ENCODE measurements around the gene VAV2.
A peak's percentile ranks its signal among the peaks of the same experiment; 100 is the strongest.
"Not testable (repeated sequence)": the region's sequence is repeated elsewhere in the genome, so short reads cannot be mapped to it uniquely, and the experiment has no call there.

VAV2 gene

DNA sequence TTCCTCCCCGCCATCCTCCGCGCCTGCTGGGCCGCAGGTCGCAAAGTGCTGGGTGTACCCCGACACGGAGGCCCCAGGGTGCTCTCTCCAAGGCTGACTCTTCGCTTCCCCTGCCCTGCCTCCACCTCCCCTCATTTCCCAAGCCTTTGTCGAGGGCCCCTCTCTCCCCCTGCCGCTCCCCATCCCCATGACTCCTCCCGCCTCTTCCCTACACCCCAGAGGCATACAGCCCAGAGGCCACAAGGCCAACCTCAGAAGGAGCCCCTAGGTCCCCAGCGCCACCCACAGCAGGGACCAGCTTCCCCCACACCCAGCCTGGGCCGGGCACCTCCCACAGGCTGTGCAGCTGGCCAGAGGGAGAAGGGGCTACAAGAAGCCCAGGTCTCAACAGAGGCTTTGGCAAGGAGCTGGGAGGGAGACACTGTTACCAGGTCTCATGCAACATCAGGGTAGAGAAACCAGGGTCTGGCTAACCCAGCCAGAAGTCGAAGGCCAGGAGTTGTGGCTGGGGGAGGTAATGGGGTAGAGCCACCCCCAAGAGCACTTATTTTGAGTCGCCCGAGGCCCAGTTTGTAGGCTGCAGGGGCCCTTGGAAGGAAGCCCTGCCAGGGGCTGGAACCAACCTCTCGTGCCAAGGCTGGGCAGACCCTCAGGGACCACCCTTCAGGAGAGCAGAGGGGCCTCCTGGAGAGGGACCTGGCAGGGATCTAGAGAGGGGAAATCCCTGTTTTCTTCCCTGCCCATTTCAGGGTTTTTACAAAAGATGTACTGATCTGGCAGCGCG is 229.4 kb downstream of the VAV2 start:
- DNase-seq, result no peak

DNA sequence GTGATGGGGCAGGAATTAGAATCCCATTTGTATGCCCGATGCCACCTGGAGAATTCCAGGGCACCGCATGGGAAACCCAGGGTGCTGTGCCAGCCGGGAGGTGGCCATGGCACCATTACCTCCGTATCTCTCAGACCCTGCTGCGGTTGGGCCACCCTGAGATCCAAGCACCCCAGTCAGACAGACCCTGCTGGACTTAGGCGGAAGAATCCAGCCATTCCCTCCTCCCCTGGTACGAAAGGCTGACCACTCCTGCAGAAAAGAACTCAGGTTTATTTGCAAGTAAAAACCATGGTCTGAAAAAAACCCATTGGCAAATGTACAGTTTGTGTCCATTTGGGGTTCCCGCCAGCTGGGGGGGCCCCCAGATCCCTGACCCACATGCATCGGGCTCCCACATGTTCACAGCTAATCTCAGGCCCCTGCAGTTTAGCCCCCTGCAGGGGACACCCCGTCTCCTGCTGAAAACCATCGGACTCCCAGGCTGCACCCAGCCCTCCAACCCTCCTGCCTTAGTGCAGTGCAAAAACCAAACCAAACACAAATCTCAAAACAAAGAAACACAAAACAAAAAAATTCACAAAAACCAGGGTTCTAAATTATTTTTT is 230.4 kb downstream of the VAV2 start:
- no peak for DNase-seq

DNA sequence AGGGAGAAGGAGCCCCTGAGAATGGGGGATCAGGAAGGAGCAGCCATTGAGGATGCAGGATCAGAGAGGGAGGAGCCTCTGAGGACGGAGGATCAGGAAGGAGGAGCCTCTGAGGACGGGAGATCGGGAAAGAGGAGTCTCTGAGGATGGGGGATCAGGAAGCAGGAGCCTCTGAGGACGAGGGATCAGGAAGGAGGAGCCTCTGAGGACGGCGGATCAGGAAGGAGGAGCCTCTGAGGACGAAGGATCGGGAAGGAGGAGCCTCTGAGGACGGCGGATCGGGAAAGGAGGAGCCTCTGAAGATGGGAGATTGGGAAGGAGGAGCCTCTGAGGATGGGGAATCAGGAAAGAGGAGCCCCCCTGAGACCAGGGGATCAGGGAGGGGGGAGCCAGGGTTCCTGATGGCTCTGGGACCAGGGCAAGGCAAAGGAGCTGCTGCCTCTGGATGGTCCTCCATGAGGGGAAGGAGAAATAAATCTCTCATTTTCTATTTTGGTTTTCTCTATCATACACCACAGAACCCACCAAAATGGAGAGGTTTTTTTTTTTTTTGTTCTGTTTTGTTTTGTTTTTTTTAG is 231.3 kb downstream of the VAV2 start:
- DNase-seq, result no peak

DNA sequence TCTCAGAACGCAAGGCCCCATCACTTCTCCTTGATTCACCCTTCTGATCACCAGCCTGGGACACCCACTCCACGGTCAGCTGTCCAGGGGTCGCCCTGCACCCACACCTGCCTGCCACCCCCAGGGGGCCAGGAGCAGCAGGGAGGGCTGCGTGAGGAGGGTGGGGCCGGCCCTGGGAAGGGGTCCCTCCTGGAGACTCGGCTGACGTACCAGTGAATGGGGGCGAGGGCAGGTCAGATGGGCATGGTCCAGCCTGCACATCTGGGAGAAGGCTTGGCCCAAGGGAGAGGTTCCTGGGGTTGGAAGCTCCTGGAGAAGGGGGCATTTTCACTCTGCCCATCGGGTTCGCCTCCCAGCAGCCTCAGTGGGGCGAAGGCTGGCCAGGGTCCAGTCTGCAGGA is 232.2 kb downstream of the VAV2 start:
- DNase-seq, result no peak

DNA sequence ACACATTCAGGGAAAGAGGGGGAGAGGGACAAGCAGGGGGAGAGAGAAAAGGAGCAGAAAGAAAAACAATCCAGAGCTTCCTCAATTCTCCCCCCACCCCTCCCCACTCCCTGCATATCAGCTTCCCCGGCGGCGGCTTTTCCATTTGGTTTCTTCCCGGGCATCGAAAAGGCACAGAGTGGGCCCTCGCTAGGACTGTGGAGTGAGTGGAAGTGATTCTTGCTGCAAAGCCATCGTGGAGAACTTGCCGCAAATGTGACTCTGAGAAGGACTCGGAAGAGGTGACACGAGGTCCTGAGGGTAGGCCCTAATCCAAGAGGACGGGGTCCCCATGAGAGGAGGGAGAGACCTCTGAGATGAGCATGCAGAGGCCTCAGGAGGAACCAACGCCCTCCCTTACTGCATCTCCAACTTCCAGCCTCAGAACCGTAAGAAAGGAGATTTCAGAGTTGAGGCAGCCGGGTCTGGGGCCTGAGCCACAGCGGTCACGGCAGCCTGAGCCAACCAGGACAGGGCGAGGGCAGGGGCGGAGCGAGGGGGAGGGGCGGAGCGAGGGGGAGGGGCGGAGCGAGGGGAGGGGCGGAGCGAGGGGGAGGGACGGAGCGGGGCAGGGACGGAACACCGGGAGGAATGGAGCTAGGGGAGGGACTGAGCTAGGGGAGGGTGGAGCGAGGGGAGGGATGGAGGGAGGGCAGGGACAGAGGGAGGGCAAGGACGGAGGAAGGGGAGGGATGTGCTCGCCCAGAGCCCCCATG is 232.8 kb downstream of the VAV2 start:
- DNase-seq, result no peak

DNA sequence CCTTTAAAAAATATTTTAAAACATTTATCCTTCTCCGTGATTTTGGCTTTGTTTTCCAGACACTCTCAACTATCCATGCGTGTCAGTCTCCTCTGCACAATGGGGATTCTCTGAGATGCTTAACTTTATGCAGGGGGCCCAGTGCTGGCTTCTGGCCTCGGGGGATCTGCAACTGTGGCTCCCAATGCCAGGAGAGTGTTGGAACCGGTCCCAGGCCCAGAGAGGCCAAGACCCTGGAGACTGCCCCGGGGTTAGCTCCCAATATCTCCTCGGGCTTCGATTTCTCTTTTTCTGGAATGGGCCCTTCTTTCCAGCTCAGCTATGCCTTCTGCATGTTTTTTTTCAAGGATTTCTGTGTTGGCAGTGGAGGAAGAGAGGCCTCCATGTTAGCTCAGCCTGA is 233.9 kb downstream of the VAV2 start:
- DNase-seq, result no peak

DNA sequence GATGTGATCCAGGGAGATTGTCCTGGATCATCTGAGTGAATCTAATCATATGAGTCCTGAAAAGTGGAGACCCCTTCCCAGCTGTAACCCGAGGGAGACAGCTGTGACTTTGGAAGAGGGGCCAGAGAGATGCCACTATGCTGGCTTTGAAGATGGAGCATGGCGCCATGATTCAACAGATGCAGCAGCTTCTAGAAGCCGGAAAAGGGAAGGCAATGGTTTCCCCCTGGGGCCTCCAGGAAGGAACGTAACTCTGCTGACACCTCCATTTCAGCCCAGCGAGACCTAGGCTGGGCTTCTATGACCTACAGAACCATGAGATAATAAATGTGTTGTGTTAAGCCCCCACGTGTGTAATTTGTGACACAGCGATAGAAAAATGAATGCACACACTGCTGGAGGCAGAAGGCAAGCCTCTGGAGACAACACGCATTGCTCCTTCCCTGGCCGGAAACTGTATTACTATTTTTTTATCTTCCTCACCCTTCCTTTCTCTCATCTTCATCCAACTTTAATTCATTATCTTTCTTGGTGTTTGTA is 237.4 kb downstream of the VAV2 start:
- no peak for DNase-seq

DNA sequence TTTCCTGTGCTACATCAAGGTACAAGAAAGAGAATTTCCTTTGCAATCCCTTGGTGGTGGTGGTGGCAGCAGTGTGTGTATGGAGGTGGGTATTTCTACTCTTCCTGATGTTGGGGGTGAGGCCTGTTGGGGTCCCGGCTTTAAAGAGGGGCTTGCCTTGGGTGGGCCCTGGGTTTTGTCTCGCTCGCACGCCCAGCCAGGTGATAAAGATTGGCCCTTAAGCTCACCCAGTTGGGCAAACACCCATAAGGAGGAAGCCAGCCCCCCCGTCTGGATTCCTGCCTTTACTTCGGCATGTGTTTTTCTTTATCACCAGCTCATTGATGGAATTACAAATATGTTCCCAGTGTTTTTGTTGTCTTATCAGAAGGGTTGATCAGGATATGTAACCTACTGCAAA is 237.9 kb downstream of the VAV2 start:
- no peak for DNase-seq

DNA sequence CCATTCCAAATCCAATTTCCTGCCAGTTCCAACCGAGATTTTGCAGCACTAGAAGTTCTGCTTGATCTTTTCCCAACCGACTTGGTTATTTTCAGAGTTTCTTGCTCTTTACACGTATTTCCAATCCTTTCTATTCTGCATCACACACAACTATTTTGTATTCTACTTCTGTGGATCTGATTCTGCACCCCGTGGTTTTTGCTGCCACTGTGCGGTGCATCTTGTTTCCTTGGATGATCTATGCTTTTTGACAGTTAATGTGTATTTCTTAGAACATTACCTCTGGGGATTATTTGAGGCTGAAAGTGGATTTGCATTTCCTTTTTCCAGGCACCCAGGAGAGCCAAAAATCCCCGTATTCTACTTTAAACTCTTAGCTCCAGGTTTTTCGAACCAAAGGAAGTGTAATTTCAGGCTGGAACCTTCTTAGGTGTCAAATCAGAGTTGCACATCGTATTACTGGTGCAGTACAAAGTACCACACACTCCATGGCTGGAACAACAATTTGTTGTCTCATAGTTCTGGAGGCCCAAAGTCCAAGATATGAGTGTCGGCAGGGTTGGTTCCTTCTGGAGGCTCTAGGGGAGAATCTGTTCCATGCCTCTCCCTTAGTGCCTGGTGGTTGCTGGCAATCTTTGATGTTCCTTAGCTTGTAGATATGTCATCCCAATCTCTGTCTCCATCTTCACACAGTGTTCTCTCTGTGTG is 239.2 kb downstream of the VAV2 start:
- no peak for DNase-seq

DNA sequence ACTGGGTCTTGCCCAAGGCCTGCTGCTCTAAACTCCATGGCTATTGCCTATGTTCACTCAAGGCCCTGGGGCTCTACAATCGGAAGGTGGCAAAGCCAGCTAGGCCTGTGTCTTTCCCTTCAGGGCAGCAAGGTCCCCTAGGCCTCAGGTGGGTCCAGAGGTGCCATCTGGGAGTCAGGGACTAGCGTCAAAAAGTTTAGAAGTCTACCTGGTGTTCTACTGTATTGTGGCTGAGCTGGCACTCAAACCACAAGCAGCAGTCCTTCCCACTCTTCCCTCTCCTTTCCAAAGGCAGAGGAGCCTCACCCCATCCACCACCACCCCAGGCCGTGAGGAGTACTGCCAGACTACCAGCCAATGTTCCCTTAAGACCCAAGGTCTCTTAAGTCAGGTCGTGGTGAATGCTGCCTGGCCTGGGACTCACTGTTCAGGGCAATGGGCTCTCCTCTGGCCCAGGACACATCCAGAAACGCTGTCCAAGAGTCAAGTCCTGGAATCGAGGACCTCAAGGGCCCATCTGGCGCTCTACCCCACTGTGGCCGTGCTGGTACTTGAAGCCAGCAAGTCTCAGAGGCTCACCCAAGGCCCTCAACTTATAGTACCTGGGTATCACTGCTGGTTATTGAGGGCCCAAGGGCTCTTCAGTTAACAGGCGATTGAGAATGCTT is 241.0 kb downstream of the VAV2 start:
- no peak for DNase-seq

DNA sequence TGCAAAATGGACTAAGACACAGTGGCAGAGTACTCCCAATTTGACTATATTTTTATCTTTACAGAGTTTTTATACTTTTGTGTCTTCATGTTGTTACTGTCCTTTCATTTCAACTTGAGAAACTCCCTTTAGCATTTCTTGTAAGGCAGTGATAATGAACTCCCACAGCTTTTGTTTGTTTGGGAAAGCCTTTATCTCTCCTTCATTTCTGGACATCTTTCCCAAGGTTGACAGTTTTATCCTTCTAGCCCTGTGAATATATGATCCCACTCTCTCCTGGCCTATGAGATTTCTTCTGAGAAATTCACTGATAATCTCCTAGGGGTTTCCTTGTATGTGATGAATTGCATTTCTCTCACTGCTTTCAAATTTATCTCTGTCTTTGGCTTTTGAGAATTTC is 244.8 kb downstream of the VAV2 start:
- no peak for DNase-seq

DNA sequence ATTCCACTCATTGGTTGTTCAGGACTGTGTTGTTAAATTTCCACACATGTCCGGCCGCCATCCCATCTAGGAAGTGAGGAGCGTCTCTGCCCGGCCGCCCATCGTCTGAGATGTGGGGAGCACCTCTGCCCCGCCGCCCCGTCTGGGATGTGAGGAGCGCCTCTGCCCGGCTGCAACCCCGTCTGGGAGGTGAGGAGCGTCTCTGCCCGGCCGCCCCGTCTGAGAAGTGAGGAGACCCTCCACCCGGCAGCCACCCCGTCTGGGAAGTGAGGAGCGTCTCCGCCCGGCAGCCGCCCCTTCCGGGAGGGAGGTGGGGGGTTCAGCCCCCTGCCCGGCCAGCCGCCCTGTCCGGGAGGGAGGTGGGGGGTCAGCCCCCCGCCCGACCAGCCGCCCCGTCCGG is 247.6 kb downstream of the VAV2 start:
- not testable (repeated sequence) for DNase-seq

DNA sequence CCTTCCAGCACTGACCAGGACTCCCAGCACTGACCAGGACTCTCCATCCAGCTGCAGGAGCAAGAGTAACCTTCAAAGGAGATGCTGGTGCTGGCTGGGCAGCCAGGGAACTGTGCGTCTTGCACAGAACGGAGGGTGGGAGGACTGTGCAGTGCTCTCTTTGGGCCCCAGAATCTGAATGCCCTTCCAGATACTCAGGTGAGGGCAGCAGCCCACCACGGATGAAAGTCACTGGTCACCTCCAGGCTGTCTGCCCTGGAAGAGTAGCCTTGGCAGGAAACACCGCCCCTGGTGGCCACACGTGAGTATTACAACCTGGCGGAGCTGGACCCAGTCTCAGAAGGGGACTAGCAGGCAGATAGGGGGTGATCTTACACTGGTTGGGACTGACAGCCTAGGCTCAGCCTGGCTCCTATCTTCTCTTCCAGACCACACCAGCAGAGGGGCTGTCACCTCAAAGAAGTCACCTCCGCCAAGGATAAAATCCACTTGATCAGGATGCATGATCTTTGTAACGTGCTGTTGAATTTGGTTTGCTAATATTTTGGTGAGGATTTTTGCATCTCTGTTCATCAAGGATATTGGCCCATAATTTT is 249.2 kb downstream of the VAV2 start:
- peak; percentile 83 to 84 for DNase-seq

DNA sequence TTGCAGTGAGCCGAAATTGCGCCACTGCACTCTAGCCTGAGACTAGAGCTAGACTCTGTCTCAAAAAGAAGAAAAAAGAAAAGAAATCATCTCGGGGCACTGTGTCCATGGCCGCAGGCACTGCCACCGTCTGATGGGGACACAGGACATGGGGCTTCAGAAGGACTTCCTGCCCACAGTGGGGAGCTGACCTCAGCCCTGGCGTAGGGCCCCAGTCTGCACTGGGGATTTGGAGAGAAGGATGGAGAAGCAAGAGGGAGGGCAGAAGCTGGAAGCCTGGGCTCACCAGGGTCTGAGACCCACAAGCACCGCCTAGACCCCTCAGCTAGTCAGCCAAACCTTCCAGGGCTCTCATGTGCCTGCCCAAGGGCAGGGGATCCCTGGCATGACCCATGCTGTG is 249.9 kb downstream of the VAV2 start:
- no peak for DNase-seq

DNA sequence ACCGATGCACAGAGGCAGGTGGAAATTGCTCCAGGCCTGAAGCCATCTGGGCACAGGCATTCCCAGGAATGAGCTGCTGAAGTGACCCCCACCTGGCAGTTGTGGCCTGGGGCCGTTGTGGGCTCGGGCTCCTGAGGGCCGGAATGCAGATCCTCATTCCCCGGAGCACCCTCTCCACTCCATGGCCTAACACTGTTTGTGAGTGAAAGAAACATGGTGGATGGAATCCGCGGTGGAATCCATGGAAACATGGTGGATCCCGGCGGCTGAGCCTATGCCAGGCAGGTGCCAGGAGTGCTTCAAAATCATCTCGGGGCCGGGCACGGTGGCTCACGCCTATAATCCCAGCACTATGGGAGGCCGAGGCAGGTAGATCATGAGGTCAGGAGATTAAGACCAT is 250.4 kb downstream of the VAV2 start:
- DNase-seq, result no peak

DNA sequence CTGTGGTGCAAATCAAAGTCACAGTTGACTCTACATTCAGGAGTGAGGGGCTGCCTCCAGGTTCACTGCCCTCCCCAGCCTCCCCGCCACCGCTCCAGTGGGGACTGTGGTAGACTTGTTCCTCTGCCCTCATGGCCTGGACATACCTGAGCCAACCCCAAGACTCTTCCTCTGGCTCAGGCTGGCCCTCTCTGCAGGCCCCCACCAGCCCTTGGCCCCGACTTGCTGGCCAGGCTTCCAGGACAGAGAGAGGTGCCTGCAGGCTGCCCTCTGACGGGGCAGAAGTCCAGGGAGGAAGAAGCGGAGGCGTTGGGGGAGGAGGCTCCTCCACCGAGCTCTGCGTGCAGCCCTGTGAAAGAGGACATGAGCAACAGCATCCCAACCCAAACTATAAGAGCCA is 251.2 kb downstream of the VAV2 start:
- no peak for DNase-seq

DNA sequence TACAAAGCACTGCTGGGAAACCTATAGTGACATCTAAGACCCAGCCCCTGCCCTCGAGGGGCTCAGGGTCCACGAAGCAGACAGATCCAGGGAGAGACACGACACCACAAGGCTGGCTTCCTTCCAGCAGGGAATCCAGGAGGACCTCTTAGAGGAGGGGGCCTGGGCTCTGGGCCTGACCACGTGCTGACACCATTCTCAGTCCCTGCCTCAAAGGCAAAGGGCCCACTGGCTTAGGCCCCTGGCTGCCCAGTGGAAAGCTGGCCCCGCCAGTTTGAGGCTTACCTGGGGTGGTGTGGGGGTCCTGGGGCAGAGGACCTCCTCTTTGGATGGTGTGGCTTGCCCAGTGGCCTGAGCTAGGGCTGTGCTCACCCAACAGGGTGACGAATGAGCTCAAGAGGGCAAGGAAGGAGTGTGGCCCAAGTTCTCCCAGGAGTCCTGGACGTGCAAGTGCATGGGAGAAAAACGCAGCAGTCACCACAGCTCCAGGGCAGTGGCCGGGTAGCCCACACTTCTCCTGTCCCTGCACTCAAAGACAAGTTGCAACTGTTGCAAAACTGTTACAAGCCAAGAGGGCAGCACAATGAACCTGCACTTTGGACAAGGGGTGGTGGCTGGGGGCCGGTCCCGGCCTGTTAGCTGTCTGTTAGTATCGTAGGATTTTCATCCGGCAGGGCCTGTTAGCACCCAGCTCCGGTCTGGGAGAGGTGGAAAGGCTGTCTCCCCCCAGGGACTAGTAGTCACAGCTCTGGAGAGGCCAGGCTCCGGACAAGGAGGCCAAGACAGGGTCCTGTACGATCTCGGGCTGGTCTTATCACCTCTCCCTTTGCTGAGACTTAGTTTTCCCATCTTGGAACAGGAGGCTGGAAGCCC is 252.5 kb downstream of the VAV2 start:
- DNase-seq, result no peak

DNA sequence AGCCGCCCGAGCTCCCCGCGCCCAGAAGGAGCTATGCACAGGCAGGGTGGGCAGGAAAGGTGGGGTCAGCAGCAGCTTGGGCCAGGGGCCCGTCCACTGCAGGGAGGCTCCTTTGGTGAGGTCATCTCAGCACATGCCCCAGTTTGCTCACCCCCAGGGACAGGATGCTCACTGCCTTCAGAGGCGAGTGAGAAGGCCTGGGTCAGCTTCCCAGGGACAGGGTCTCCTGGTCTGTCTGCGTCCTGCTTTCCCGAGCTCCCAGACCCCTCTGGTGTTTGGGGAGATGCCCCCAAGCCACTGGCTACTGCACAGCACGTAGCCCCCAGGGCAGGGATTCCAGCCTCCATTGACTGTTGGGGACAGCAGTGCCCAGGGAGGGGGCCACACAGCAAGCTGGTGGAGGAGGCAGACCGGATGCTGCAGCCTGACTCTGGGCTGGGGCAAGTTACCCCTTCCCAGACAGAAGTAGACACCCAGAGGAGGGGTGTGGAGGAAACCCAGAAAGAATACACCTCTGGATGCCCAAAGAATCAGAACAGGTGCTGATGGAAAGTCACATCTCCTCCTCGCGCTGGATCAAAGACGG is 253.4 kb downstream of the VAV2 start:
- no peak for DNase-seq

DNA sequence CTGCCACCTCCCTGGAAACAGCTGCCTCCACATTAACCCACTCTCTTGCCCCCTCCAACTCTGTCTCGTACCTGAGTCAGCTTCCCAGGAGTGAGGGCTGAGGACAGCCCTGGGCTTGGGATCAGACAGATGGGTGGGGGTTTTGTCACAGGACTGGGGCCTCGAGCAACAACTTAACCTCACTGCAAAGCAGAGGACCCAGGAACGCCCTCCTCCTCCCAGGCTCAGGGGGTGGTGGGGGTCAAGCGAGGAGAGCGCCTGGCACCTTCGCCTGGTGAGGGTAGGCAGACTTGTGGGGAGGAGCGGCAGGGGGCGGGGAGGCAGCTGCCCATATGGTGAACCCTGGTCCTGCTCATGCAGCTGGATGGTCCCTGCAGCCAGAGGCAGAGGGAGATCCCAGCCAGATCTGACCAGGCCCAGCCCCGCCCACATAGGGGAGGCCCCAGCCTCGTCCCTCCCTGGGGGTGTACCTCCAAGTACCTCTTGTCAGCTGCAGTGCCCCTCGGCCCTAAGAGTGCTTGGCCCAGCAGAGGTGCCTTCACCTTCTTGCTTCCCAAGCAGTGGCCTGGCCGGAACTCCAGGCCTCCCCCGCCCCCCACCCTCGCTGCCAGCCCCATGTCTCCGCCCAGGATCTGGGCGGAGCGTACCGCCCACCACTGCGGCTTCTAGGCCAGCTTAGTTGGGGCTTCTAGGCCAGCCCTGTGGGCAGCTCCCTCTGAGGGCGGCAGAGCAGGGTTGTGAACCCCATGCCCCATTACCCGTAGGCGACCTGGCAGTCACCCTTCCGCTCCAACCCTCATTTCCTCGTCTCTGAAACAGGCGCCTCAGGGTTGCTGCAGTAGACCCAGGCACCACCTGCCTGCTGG is 254.1 kb downstream of the VAV2 start, which contains the start of gene SARDH:
SARDH (minus strand) TSS at position 579 of the 866 bp plus-strand sequence. CDS start 4,179 bp downstream, outside the sequence.
- DNase-seq, result peak; percentile 39 to 58

Data from stimulated activated CD4-positive, alpha-beta T cell treated with anti-CD3 and anti-CD28 coated beads, Interleukin-2, amount 100 ng/mL, for 24 hours (primary cell).